NCI-H2107 treated with DMSO at 0.1 percent for 48 hours (cell line): ENCODE data around the gene RHCE.
A peak's percentile ranks its signal among the peaks of the same experiment; 100 is the strongest.
"Not testable (repeated sequence)": the region's sequence is repeated elsewhere in the genome, so short reads cannot be mapped to it uniquely, and the experiment has no call there.

Experiments
- DNase-seq: peaks from one replicate; lab custom pipeline; 2025; ENCODE audit not compliant: unreplicated experiment; lab: John Stamatoyannopoulos, UW

RHCE gene

GRCh38 chr1:25349606-25350005, 71.0 kb downstream of the RHCE start:
- DNase-seq = no peak

DNA sequence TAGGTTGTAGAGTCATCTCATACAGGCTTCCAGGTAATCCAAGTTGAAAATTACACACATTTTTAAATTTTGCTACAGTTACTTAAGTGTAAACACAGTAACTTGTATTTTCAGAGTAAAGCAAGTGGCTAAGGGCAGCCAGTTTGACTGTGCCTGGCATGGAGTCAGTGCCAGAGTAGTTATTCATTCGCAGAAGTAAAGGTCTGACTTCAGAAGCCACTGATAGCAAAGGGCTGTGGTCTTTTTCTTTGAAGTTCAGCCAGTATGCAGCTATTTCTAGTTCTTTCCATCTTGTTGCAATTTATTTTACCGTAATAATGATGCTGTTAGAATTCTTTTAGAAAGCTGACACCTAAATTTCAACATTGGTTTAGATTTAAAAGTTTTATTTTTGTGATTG, 73.1 kb downstream of the RHCE start:
- no peak for DNase-seq

GRCh38 chr1:25343872-25344271, 76.8 kb downstream of the RHCE start:
- DNase-seq = no peak

DNA sequence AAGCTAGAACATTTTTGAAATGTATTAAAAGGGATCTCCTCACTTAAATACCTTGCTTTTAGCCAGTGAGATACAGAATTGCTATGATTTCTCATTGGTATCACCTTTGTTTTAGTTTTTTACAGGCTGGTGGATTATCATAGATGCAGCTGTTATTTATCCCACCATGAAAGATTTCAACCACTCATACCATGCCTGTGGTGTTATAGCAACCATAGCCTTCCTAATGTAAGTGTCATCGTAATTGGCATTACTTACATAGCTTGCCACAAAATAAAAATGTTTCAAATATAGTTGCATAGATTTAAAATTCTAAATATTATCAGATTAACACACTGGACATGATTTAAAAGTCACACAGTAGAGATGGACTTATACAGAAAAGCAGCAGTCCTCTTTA, 77.8 kb downstream of the RHCE start:
- no peak for DNase-seq

DNA sequence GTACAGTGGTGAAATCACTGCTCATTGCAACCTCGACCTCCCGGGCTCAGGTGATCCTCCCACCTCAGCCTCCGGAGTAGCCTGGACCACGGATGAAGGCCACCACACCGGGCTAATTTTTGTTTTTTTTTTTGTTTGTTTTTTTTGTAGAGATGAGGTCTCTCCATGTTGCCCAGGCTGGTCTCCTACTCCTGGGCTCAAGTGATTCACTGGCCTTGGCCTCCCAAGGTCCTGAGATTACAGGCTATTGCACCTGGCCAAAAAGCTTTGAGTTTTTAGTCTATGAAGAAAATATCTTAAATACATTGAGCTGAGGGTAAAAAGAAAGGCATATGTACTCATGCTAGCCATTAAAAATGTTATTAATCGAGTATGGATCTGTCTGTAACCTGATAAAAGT, 78.9 kb downstream of the RHCE start:
- DNase-seq = no peak

- DNase-seq = peak; percentile 66
These were observed 81.6 kb downstream of the RHCE start for GRCh38 chr1:25338986-25339385.

DNA sequence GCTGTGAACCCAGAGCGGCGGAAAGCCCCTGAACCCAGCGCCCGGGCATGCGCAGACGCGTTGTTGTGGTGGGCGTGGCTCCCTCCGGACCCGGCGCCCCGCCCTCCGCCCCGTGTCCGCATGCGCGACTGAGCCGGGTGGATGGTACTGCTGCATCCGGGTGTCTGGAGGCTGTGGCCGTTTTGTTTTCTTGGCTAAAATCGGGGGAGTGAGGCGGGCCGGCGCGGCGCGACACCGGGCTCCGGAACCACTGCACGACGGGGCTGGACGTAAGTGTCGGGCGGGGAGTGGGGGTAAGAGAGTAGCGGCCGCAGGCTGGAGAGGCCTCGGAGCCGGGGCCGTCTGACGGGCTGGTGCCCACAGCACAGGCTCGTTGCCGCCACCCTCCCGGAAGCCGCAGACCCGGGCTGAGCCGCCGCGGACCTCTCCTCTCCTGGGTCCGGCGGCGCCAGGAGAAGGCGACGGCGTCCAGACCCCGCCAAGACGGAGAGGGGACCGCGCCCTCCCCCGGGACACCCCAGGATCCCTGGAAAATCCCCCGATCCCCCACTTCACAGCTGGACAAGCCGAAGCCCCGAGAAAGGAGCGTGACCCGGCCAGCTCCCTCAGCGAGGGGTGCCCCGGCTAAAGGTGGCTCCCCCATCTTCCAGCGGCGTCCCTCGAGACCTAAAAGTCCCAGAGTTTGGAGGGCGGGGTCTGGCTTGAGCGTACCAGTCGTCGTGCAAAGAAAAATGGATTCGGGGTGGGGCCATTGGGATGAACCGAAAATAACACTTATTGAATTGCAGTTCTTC, 82.2 kb downstream of the RHCE start, which contains the start of gene TMEM50A:
TSS of gene TMEM50A (plus strand) at position 147 of the 794 bp plus-strand sequence. CDS start 2,153 bp downstream, outside the sequence.
- peak; percentile 84 for DNase-seq

GRCh38 chr1:25337483-25338187, 83.0 kb downstream of the RHCE start:
- not testable (repeated sequence) for DNase-seq

GRCh38 chr1:25336922-25337354, 83.7 kb downstream of the RHCE start:
- DNase-seq = not testable (repeated sequence)

GRCh38 chr1:25329950-25330349, 90.7 kb downstream of the RHCE start:
- DNase-seq = not testable (repeated sequence)

DNA sequence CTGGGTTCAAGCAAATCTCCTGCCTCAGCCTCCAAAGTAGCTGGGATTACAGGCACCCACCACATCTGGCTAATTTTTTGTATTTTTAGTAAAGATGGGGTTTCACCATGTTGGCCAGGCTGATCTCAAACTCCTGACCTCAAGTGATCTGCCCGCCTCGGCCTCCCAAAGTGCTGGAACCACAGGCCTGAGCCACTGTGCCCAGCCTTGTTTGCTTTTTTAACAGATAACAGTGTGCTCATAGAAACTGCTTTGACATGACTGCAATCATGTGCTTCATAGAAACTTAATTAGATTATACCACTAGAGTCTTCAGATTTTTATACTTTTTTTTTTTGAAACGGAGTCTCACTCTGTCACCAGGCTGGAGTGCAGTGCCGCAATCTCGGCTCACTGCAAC, 91.3 kb downstream of the RHCE start:
- not testable (repeated sequence) for DNase-seq

- not testable (repeated sequence) for DNase-seq
These were observed 91.8 kb downstream of the RHCE start for GRCh38 chr1:25328791-25329185.

GRCh38 chr1:25327864-25328790, 92.5 kb downstream of the RHCE start:
- not testable (repeated sequence) for DNase-seq

DNA sequence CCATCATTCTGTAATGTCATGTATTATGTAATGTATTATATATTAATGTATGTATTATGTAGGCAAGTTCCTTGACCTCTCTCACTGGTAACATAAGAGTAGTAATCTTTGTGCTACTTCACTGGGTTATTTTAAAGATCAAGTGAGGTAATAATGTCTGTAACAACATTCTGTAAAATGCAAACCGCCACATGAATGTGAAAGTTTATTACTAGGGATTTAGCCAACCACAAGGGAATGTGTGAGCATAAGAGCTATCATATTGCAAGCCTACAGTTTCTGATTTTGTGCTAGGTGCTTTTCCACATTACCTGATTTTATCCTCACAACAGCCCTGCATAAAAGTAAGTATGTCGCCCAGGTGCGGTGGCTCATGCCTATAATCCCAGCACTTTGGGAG, 96.2 kb downstream of the RHCE start:
- DNase-seq = not testable (repeated sequence)

DNA sequence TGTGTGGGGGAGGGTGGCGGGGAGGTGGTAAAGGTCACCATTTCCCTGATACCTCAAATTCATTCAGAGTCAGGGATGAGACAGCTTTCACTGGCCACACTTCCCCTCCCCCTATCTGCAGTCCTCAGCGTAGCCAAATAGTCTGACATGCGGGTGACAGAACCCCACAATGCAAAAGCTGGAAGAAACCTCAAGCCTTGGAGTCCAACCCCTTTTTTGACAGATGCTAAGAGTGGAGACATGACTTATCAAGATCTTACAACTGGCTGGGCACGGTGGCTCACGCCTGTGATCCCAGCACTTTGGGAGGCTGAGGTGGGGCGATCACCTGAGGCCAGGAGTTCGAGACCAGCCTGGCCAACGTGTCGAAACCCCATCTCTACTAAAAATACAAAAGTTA, 98.5 kb downstream of the RHCE start:
- not testable (repeated sequence) for DNase-seq

- not testable (repeated sequence) for DNase-seq
These were observed 100.2 kb downstream of the RHCE start for GRCh38 chr1:25320314-25320938.

- DNase-seq = not testable (repeated sequence)
These were observed 107.7 kb downstream of the RHCE start for GRCh38 chr1:25312806-25313470.
